ENCODE data around the gene FAU. TPM values are rescaled to one million over a fixed set of nuclear protein-coding genes. Genes with fewer than 3 reads are reported as not detected.

The FAU gene
- total and polyA plus RNA-seq, 2 of the 13 experiments (the other 11 are each of a cell fraction or from before 2014, with no cell fraction given), result 374 to 869 TPM

- ChIA-PET CTCF (ENCODE audit: low intra/inter-chr PET ratio, low total read pairs) (interaction anchor here (2.0 kb wide), 1 partner anchor 68 kb away, joined by 9 read pairs; the partner anchor contains the start of gene CAPN1), POLR2A (interaction anchor here (0.6 to 5.0 kb wide), 22 partner anchors 9 to 258 kb away, joined by 3 to 86 read pairs (median 6); partner anchors contain the start of genes ARL2, BATF2, CAPN1 and FAU)
- ATAC-seq, result peak; percentile 47
- peak; percentile 40 for FAIRE-seq
- H3K4me3 ChIP-seq (replicated peaks in 1 of 3; ENCODE audit: insufficient read depth in 1 of 3, low read depth in 2 of 3, low read length in 3 of 3), result peak overlapping the region; percentile 65 to 98 (median 95)
- H3K9me3 ChIP-seq (ENCODE audit: low read length), result no peaks in the 10 kb centered on the region
- DNase-seq (ENCODE audit: low spot score), result peak; percentile 41
- WGBS (ENCODE audit: low lambda C conversion rate), result 2% methylated on average over 18 of the region's 57 CpGs
- intact Hi-C loops (cut with micrococcal nuclease; ENCODE audit: unreplicated experiment), result loop anchor here (2.0 kb wide), 1 partner anchor 68 kb away; the partner anchor contains the start of gene CAPN1
- peak overlapping the region; percentile 61 for H3K27ac ChIP-seq (ENCODE audit: extremely low read length, insufficient read depth, low read length)
- peaks cover 3 to 11% of the 10 kb centered on the region in 2 experiments; a peak in 4 of 5 replicates for H3K36me3 ChIP-seq (replicated peaks in 1 of 2; ENCODE audit: control insufficient read depth in 1 of 2, insufficient read depth in 2 of 2, low read length in 2 of 2)
- peaks cover 37% of the 10 kb centered on the region for H3K4me1 ChIP-seq (ENCODE audit: insufficient read depth, low read length)
- in situ Hi-C loops (cut with HindIII; ENCODE audit: extremely low pct_ligation_motif_present, low pct_unique_long_range_greater_than_20kb), result loop anchor here (5.0 kb wide), 1 partner anchor 70 kb away; the partner anchor contains the start of gene CAPN1
- H3K79me2 ChIP-seq (ENCODE audit: insufficient read depth, low read length), result peaks cover 10% of the 10 kb centered on the region
- H3K4me2 ChIP-seq (ENCODE audit: low read depth, low read length), result peak overlapping the region; percentile 96
- peak overlapping the region; percentile 84 for H3K9ac ChIP-seq (ENCODE audit: insufficient read depth, low read depth, low read length)
- H3K27me3 ChIP-seq (ENCODE audit: control insufficient read depth in 1 of 2, insufficient read depth in 2 of 2, low read length in 2 of 2), result no peaks in the 10 kb centered on the region
- H2AFZ ChIP-seq (ENCODE audit: low read length), result no peak overlapping the region
- BruUV-seq (replicated peaks), result no TSS peak
- H4K20me1 ChIP-seq (ENCODE audit: insufficient read depth, low read length), result no peaks in the 10 kb centered on the region
- no peak for TF ChIP-seq ZNF10 (CRISPR knock-in tag; IDR thresholded peaks at IDR 0.05; ENCODE audit: borderline replicate concordance, low read depth)
- TF ChIP-seq IRF9 (CRISPR knock-in tag; IDR thresholded peaks at IDR 0.05; ENCODE audit: borderline replicate concordance), result no peak
- 0 out of 2 replicates have a peak, but pooled peaks have one; percentile 58 for TF ChIP-seq NFKBIZ (CRISPR knock-in tag; IDR thresholded peaks at IDR 0.05)
- TF ChIP-seq SIN3B (IDR thresholded peaks at IDR 0.05; ENCODE audit: low read length), result no peak
- TF ChIP-seq ZNF234 (CRISPR knock-in tag; conservative IDR thresholded peaks at IDR 0.05), result 0 out of 2 replicates have a peak, but pooled peaks have one; percentile 51
- peak; percentile 56 for TF ChIP-seq HNRNPLL (IDR thresholded peaks at IDR 0.05; ENCODE audit: low read depth, low read length, poor library complexity, severe bottlenecking)
- TF ChIP-seq GABPB1 (CRISPR knock-in tag; IDR thresholded peaks at IDR 0.05), result peak; percentile 62
- TF ChIP-seq NPAS2 (CRISPR knock-in tag; IDR thresholded peaks at IDR 0.05; ENCODE audit: borderline replicate concordance), result no peak
- no peak for TF ChIP-seq ZNF230 (CRISPR knock-in tag; IDR thresholded peaks at IDR 0.05)
- TF ChIP-seq HMGXB4 (CRISPR knock-in tag; IDR thresholded peaks at IDR 0.05; ENCODE audit: borderline replicate concordance in 1 of 2, low read depth in 1 of 2), result peak; percentile 97 to 99
- TF ChIP-seq PRMT3 (CRISPR knock-in tag; IDR thresholded peaks at IDR 0.05; ENCODE audit: borderline replicate concordance, low read depth), result no peak
- no peak for TF ChIP-seq ZNF282 (IDR thresholded peaks at IDR 0.05; ENCODE audit: partially characterized antibody)
- TF ChIP-seq ZNF331 (CRISPR knock-in tag; IDR thresholded peaks at IDR 0.05), result 0 out of 2 replicates have a peak, but pooled peaks have one; percentile 15
- TF ChIP-seq ZNF770 (CRISPR knock-in tag; IDR thresholded peaks at IDR 0.05), result no peak
- TF ChIP-seq EHMT2 (IDR thresholded peaks at IDR 0.05; ENCODE audit: borderline replicate concordance, low read depth, low read length), result no peak
- TF ChIP-seq SNAI1 (CRISPR knock-in tag; IDR thresholded peaks at IDR 0.05; ENCODE audit: borderline replicate concordance), result no peak
Measured at GRCh38 chr11:65112546-65113360, 9.2 kb downstream of the FAU start.

All from HepG2 (cell line).